Measurements from ENCODE around the gene PRSS36.
"Not testable (repeated sequence)": the region's sequence is repeated elsewhere in the genome, so short reads cannot be mapped to it uniquely, and the experiment has no call there.

The PRSS36 gene

GRCh38 chr16:31149894-31150890 is at the start of gene PRSS36:
PRSS36 (minus strand) TSS chr16:31150066; CDS start chr16:31150035, 31 bp downstream.
- no peaks in the 10 kb centered on the region for H4K20me1 ChIP-seq
- peak within 1 kb of the TSS; percentile 18 to 77 (median 57); a peak in 20 of 22 replicates for H3K27ac ChIP-seq
- no peaks in the 10 kb centered on the region for H3K36me3 ChIP-seq
- peak within 1 kb of the TSS; percentile 48 to 94 (median 72) for H3K4me2 ChIP-seq
- no peaks in the 10 kb centered on the region for H3K9me3 ChIP-seq (replicated peaks in 1 of 11)
- H3K9ac ChIP-seq, result peak within 1 kb of the TSS in 10 of 11 experiments; percentile 12 to 75 (median 54); a peak in 14 of 22 replicates
- H3K4me1 ChIP-seq, result peaks cover 25 to 49% (median 33%) of the 10 kb centered on the region in 10 experiments
- H3K4me3 ChIP-seq, result peak within 1 kb of the TSS in 6 of 10 experiments; percentile 1 to 42 (median 27); a peak in 10 of 20 replicates
- H3K27me3 ChIP-seq, result no peaks in the 10 kb centered on the region
- TF ChIP-seq Cebpa-rat (IDR thresholded peaks at IDR 0.05), result no peak

GRCh38 chr16:31199430-31200041 is 49.7 kb upstream of the PRSS36 start:
- Histone ChIP-seq H3K27me3 (no peaks in the 10 kb centered on the region), H4K20me1 (peaks cover 59 to 75% (median 71%) of the 10 kb centered on the region in 11 experiments), H3K4me2 (peak overlapping the region; percentile 92 to 99 (median 96); a peak in 21 of 22 replicates), H3K9me3 (replicated peaks in 1 of 11) (no peaks in the 10 kb centered on the region), H3K9ac (peak overlapping the region in 4 of 11 experiments; percentile 9 to 90 (median 55); a peak in 5 of 22 replicates), H3K4me1 (peaks cover 57 to 91% (median 76%) of the 10 kb centered on the region in 10 experiments), H3K36me3 (peaks cover 44 to 66% (median 53%) of the 10 kb centered on the region in 11 experiments), H3K27ac (no peak overlapping the region), H3K4me3 (peak overlapping the region in 1 of 10 experiments; percentile 91; a peak in 2 of 20 replicates)
- no peak for TF ChIP-seq Cebpa-rat (IDR thresholded peaks at IDR 0.05)

GRCh38 chr16:31198207-31198882 is 48.5 kb upstream of the PRSS36 start:
- peaks cover 45 to 86% (median 65%) of the 10 kb centered on the region in 10 experiments for H3K4me1 ChIP-seq
- peak overlapping the region in 10 of 11 experiments; percentile 2 to 99 (median 96); a peak in 13 of 22 replicates for H3K4me2 ChIP-seq
- peak overlapping the region in 1 of 11 experiments; percentile 2; a peak in 1 of 22 replicates for H3K27ac ChIP-seq
- TF ChIP-seq Cebpa-rat (IDR thresholded peaks at IDR 0.05), result no peak
- H3K9me3 ChIP-seq (replicated peaks in 1 of 11), result no peaks in the 10 kb centered on the region
- H3K27me3 ChIP-seq, result no peaks in the 10 kb centered on the region
- peak overlapping the region in 4 of 11 experiments; percentile 13 to 32 (median 21); a peak in 4 of 22 replicates for H3K9ac ChIP-seq
- H4K20me1 ChIP-seq, result peaks cover 71 to 87% (median 83%) of the 10 kb centered on the region in 11 experiments
- H3K4me3 ChIP-seq, result no peak overlapping the region
- peaks cover 55 to 78% (median 65%) of the 10 kb centered on the region in 11 experiments for H3K36me3 ChIP-seq

DNA sequence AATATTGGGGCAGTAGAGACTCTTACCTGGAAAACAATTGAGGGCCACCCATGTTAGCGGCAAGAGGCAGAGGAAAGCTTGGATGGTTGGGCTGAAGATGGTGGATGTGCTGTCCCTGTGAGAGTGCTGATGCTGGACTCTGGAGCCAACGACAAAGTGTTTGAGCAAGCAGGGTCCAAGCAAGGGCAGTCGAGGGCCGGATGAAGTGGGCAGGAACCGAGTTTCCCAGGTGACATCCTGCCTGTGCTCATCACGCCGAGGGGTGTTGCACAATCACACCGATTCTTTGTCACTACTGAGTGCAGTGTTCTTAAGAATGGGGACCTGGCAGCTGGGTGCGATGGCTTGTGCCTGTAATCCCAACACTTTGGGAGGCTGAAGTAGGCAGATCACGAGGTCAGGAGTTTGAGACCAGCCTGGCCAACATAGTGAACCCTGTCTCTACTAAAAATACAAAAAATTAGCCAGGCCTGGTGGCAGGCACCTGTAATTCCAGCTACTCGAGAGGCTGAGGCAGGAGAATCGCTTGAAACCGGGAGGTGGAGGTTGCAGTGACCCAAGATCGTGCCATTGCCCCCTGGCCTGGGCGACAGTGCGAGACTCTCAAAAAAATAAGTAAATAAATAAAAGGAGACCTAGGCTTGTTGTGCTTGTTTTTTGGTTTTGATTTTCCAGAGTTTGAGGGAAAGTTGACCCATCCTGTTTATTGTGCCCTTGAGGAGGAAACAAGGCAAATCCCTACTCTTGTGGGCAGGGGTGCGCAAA is 46.6 kb upstream of the PRSS36 start:
- peak overlapping the region in 3 of 11 experiments; percentile 23 to 37 (median 29); a peak in 3 of 22 replicates for H3K9ac ChIP-seq
- peaks cover 33 to 83% (median 54%) of the 10 kb centered on the region in 10 experiments for H3K4me1 ChIP-seq
- H3K27ac ChIP-seq, result no peak overlapping the region
- H3K4me3 ChIP-seq, result no peak overlapping the region
- TF ChIP-seq Cebpa-rat (IDR thresholded peaks at IDR 0.05), result peak in 7 of 11 experiments; percentile 22 to 80 (median 47); a peak in 8 of 22 replicates
- no peaks in the 10 kb centered on the region for H3K27me3 ChIP-seq
- peaks cover 74 to 95% (median 83%) of the 10 kb centered on the region in 11 experiments for H3K36me3 ChIP-seq
- peaks cover 89 to 100% (median 100%) of the 10 kb centered on the region in 11 experiments for H4K20me1 ChIP-seq
- H3K4me2 ChIP-seq, result peak overlapping the region in 5 of 11 experiments; percentile 4 to 28 (median 12); a peak in 2 of 22 replicates
- H3K9me3 ChIP-seq (replicated peaks in 1 of 11), result no peaks in the 10 kb centered on the region

- peaks cover 96 to 100% (median 100%) of the 10 kb centered on the region in 11 experiments for H4K20me1 ChIP-seq
- H3K27me3 ChIP-seq; H3K27ac ChIP-seq; H3K9me3 ChIP-seq (replicated peaks in 1 of 11); H3K4me3 ChIP-seq: not testable (repeated sequence)
- H3K4me1 ChIP-seq, result peaks cover 27 to 83% (median 47%) of the 10 kb centered on the region in 10 experiments
- H3K4me2 ChIP-seq, result 0 out of 22 replicates have a peak overlapping the region, but pooled peaks of 3 of the 11 experiments have one; percentile 4 to 21 (median 6)
- H3K9ac ChIP-seq, result peak overlapping the region in 1 of 11 experiments; percentile 23; a peak in 1 of 22 replicates
- peaks cover 80 to 97% (median 90%) of the 10 kb centered on the region in 11 experiments for H3K36me3 ChIP-seq
Measured at GRCh38 chr16:31195861-31196260, 46.0 kb upstream of the PRSS36 start.

DNA sequence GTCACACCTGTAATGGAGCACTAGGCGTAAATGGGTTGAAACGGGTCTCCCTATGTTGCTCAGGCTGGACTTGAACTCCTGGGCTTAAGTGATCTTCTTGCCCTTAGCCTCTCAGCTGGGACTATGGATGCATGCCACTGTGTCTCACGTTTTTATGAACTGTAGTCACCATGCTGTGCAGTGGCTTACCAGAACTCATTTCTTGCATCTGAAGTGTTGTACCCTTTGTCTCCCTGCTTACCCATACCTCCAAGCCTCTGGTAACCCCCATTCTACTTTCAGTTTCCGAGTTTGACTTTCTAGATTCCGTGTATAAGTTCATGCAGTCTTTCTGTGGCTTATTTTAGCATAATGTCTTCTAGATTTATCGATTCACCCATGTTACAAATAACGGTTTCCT is 45.0 kb upstream of the PRSS36 start:
- peaks cover 17 to 83% (median 38%) of the 10 kb centered on the region in 10 experiments for H3K4me1 ChIP-seq
- no peaks in the 10 kb centered on the region for H3K9me3 ChIP-seq (replicated peaks in 1 of 11)
- TF ChIP-seq Cebpa-rat (IDR thresholded peaks at IDR 0.05), result no peak

DNA sequence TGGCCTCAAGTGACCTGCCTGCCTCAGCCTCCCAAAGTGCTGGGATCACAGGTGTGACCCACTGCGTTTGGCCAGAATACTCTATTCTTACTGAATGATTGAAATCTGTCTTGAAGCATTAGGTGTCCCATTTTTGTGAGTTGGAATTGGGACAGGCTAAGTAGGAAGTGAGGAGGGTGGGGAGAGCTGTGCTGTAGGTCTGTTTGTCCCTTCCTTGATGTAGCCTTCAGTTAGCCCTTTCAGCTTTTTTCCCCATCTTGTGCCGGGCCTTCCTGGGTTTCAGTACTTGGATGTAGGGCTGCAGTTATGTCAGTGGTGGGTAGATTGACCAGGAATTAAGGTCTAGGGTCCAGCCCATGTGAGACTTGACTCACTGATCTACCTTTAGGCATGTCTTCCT is 44.0 kb upstream of the PRSS36 start:
- no peaks in the 10 kb centered on the region for H3K9me3 ChIP-seq (replicated peaks in 1 of 11)
- H4K20me1 ChIP-seq, result peaks cover 98 to 100% (median 100%) of the 10 kb centered on the region in 11 experiments
- no peak overlapping the region for H3K4me2 ChIP-seq
- H3K4me3 ChIP-seq, result no peak overlapping the region
- no peak for TF ChIP-seq Cebpa-rat (IDR thresholded peaks at IDR 0.05)
- peaks cover 90 to 100% (median 94%) of the 10 kb centered on the region in 11 experiments for H3K36me3 ChIP-seq
- H3K9ac ChIP-seq, result peak overlapping the region in 2 of 11 experiments; percentile 3 to 34; a peak in 1 of 22 replicates
- peaks cover 7 to 83% (median 27%) of the 10 kb centered on the region in 10 experiments; a peak in 19 of 20 replicates for H3K4me1 ChIP-seq
- no peak overlapping the region for H3K27ac ChIP-seq
- H3K27me3 ChIP-seq, result no peaks in the 10 kb centered on the region

More for the DNA sequence above, 45.0 kb upstream of the PRSS36 start:
- Histone ChIP-seq H3K9ac (no peak overlapping the region), H3K36me3 (peaks cover 90 to 100% (median 94%) of the 10 kb centered on the region in 11 experiments), H3K4me2 (no peak overlapping the region), H3K4me3 (no peak overlapping the region), H4K20me1 (peaks cover 98 to 100% (median 100%) of the 10 kb centered on the region in 11 experiments), H3K27me3 (no peaks in the 10 kb centered on the region), H3K27ac (no peak overlapping the region)
